B cell (primary cell): Measurements from ENCODE around the gene TRPM4. TPM values are rescaled to one million over a fixed set of nuclear protein-coding genes. Genes with fewer than 3 reads are reported as not detected.
A peak's percentile ranks its signal among the peaks of the same experiment; 100 is the strongest.
"Not testable (repeated sequence)": the region's sequence is repeated elsewhere in the genome, so short reads cannot be mapped to it uniquely, and the experiment has no call there.

Source experiments
- ATAC-seq: fragments of 200-7000 bp; cut with Tn5 transposase; one replicate; pipeline ENCODE4 v1.10.0; 2021; ENCODE audit warnings: low read depth, mild to moderate bottlenecking, moderate number of reproducible peaks, moderate library complexity
- CTCF ChIA-PET: fragments of 350-600 bp; sonication (Branson Sonifier 250); formaldehyde crosslinking; loops from one replicate; lab custom pipeline; 2021; ENCODE audit warnings: antibody characterized with exemption, inconsistent platforms; lab: Charles Lee
- POLR2A ChIA-PET: fragments of 350-600 bp; sonication (Branson Sonifier 250); formaldehyde crosslinking; loops from one replicate; lab custom pipeline; 2021; ENCODE audit warnings: antibody characterized with exemption; lab: Charles Lee
- DNase-seq: peaks from one replicate; pipeline ENCODE4 v3.0.0; 2013
- H2AFZ ChIP-seq: 2 replicates; pipeline ENCODE4 v1.6.1; 2012; ENCODE audit warnings: mild to moderate bottlenecking, low read depth, low read length; ENCODE audit not compliant: insufficient read depth, poor library complexity, severe bottlenecking
- H3K27ac ChIP-seq, 2 donors: 1 replicate in 1 of 2; 2 replicates in 1 of 2; pipeline ENCODE4 v1.5.1; 2012 to 2013; ENCODE audit warnings: low read length in 2 of 2, mild to moderate bottlenecking in 2 of 2, moderate library complexity in 1 of 2
- H3K27me3 ChIP-seq, 4 experiments: fragments of 200-600 bp in 1 of 4; sonication (generic) in 1 of 4; replicated peaks in 1 of 4; 1 replicate in 2 of 4; 2 replicates in 2 of 4; pipeline versions ENCODE4 v1.6.1 to v1.7.0; 2013 to 2016; ENCODE audit warnings: low read length in 3 of 4, mild to moderate bottlenecking in 2 of 4, mixed read lengths in 1 of 4, moderate library complexity in 1 of 4; ENCODE audit not compliant: insufficient read depth in 4 of 4, control insufficient read depth in 3 of 4; ENCODE audit errors: control extremely low read depth in 1 of 4
- H3K36me3 ChIP-seq, 2 experiments: replicated peaks in 1 of 2; 1 replicate in 1 of 2; 2 replicates in 1 of 2; pipeline versions ENCODE4 v1.6.1 to v1.7.1; 2013; ENCODE audit warnings: low read length in 1 of 2; ENCODE audit not compliant: insufficient read depth in 2 of 2, control insufficient read depth in 1 of 2; ENCODE audit errors: control extremely low read depth in 1 of 2, extremely low read depth in 1 of 2
- H3K4me1 ChIP-seq, 2 donors: fragments of 200-600 bp in 1 of 2; sonication (generic) in 1 of 2; 1 replicate in 1 of 2; 2 replicates in 1 of 2; pipeline versions ENCODE4 v1.5.1 to v1.6.1; 2013 to 2017; ENCODE audit warnings: low read length in 2 of 2; ENCODE audit not compliant: control insufficient read depth in 2 of 2, insufficient read depth in 2 of 2
- H3K4me2 ChIP-seq: replicated peaks from 2 replicates; pipeline ENCODE3; 2012; ENCODE audit warnings: mild to moderate bottlenecking, low read depth, low read length; ENCODE audit not compliant: poor library complexity, severe bottlenecking
- H3K4me3 ChIP-seq, 5 experiments: fragments of 200-600 bp in 1 of 5; sonication (generic) in 1 of 5; 1 replicate in 3 of 5; 2 replicates in 2 of 5; pipeline versions ENCODE4 v1.5.1 to v1.7.0; 2011 to 2016; ENCODE audit warnings: low read length in 4 of 5, mild to moderate bottlenecking in 4 of 5, low read depth in 2 of 5, control low read depth in 1 of 5, moderate library complexity in 1 of 5; ENCODE audit not compliant: insufficient read depth in 1 of 5; ENCODE audit errors: control extremely low read depth in 1 of 5, extremely low read depth in 1 of 5
- H3K79me2 ChIP-seq: fragments of 200-600 bp; sonication (generic); one replicate; pipeline ENCODE4 v1.6.0; 2016; ENCODE audit warnings: low read length; ENCODE audit not compliant: control insufficient read depth, insufficient read depth
- H3K9ac ChIP-seq: fragments of 200-600 bp; sonication (generic); 2 replicates; pipeline ENCODE4 v1.6.1; 2017; ENCODE audit warnings: mild to moderate bottlenecking, low read length, moderate library complexity
- H3K9me3 ChIP-seq, 3 donors: one replicate each; pipeline versions ENCODE4 v1.6.1 to v1.7.1; 2013; ENCODE audit warnings: low read length in 2 of 3; ENCODE audit not compliant: control insufficient read depth in 2 of 3, insufficient read depth in 1 of 3; ENCODE audit errors: control extremely low read depth in 1 of 3
- H4K20me1 ChIP-seq: 2 replicates; pipeline ENCODE4 v1.6.0; 2012; ENCODE audit warnings: mild to moderate bottlenecking, low read length; ENCODE audit not compliant: insufficient read depth, control insufficient read depth, poor library complexity, severe bottlenecking
- H3K27ac Mint-ChIP-seq: one replicate; pipeline ENCODE4 v1.8.0; 2021; ENCODE audit warnings: mixed read lengths
- H3K27me3 Mint-ChIP-seq: one replicate; pipeline ENCODE4 v1.8.0; 2021; ENCODE audit warnings: mixed read lengths
- H3K4me1 Mint-ChIP-seq: one replicate; pipeline ENCODE4 v1.8.0; 2021; ENCODE audit warnings: mixed read lengths
- H3K4me3 Mint-ChIP-seq: one replicate; pipeline ENCODE4 v1.8.0; 2021; ENCODE audit warnings: mixed read lengths
- H3K9me3 Mint-ChIP-seq: one replicate; pipeline ENCODE4 v1.8.0; 2022; ENCODE audit warnings: mixed read lengths; ENCODE audit not compliant: insufficient read depth
- CTCF ChIP-seq: fragments of 200-600 bp; IDR thresholded peaks from one replicate; pipeline ENCODE4 v1.8.0; 2022; ENCODE audit warnings: antibody characterized with exemption, mild to moderate bottlenecking
- EZH2 ChIP-seq: IDR thresholded peaks from 2 replicates; pipeline ENCODE4 v1.6.1; 2012; ENCODE audit warnings: borderline replicate concordance, low read depth, mild to moderate bottlenecking, moderate library complexity, low read length; ENCODE audit not compliant: insufficient read depth, poor library complexity, severe bottlenecking
- WGBS: methylation state at CpG from one replicate; pipeline ENCODE4 v1.1.5; 2013; ENCODE audit warnings: missing lambda C conversion rate; ENCODE audit not compliant: insufficient coverage; 5-methylcytosine and 5-hydroxymethylcytosine counted together
- intact Hi-C: fragments of 100-400 bp; cut with micrococcal nuclease; formaldehyde crosslinking; loops from one replicate; pipeline ENCODE4 v1.10.0; 2022
- polyA plus RNA-seq: library from polyadenylated mRNA; depleted of rRNA; stranded (reverse); fragments of >200 nt; gene quantifications from 2 replicates; pipeline ENCODE4 v1.2.3, GENCODE V29; 2012
- total RNA-seq, 2 donors: library from RNA; stranded (reverse); fragments of 120-200 nt in 1 of 2; gene quantifications; 1 replicate in 1 of 2; 2 replicates in 1 of 2; pipeline versions ENCODE4 v1.2.3 to v1.2.4, GENCODE V29; 2013 to 2022

Gene TRPM4
- total and polyA plus RNA-seq, 2 donors (not counting 1 experiment from before 2014, with no cell fraction given) = 0.24 TPM; not detected in 1

GRCh38 chr19:49201042-49201441, 43.5 kb downstream of the TRPM4 start:
- Histone ChIP-seq H3K27ac (no peak overlapping the region), H3K4me1 (no peaks in the 10 kb centered on the region), H3K4me2 (no peak overlapping the region), H3K4me3 (no peak overlapping the region), H3K9me3 (no peaks in the 10 kb centered on the region), H3K79me2 (no peaks in the 10 kb centered on the region), H3K9ac (no peak overlapping the region), H3K27me3 (no peaks in the 10 kb centered on the region), H3K36me3 (no peaks in the 10 kb centered on the region), H2AFZ (no peak overlapping the region), H4K20me1 (no peaks in the 10 kb centered on the region)
- H3K27ac Mint-ChIP-seq = no peak overlapping the region
- no peaks in the 10 kb centered on the region for H3K9me3 Mint-ChIP-seq
- H3K4me3 Mint-ChIP-seq = no peak overlapping the region
- H3K27me3 Mint-ChIP-seq = no peaks in the 10 kb centered on the region
- DNase-seq (no peak), ATAC-seq (no peak)
- ChIA-PET CTCF (interaction anchor here (0.6 to 0.8 kb wide), 3 partner anchors 70 to 140 kb away, joined by 3 to 5 read pairs (median 3); no protein-coding TSS in a partner anchor), POLR2A (interaction anchor here (0.6 kb wide), 1 partner anchor 74 kb away, joined by 7 read pairs; no protein-coding TSS in a partner anchor)
- intact Hi-C loops = loop anchor here (10.0 kb wide), 1 partner anchor 56 kb away; no protein-coding TSS in a partner anchor
- peaks cover 5% of the 10 kb centered on the region for H3K4me1 Mint-ChIP-seq
- WGBS = 91% methylated on average over 6 of the region's 7 CpGs
- TF ChIP-seq EZH2 (no peak), CTCF (no peak)

- peaks cover 7 to 19% of the 10 kb centered on the region in 2 donors for H3K4me1 ChIP-seq
- H3K9ac ChIP-seq = no peak overlapping the region
- intact Hi-C loops = loop anchor here (10.0 kb wide), 1 partner anchor 60 kb away; no protein-coding TSS in a partner anchor
- H3K9me3 ChIP-seq = no peaks in the 10 kb centered on the region
- ChIA-PET CTCF (interaction anchor here (1.3 kb wide), 1 partner anchor 107 kb away, joined by 3 read pairs; no protein-coding TSS in a partner anchor), POLR2A (no interaction called here)
- no peaks in the 10 kb centered on the region for H3K9me3 Mint-ChIP-seq
- no peak for ATAC-seq
- peaks cover 26% of the 10 kb centered on the region for H3K4me1 Mint-ChIP-seq
- no peak overlapping the region for H3K27ac ChIP-seq
- no peak overlapping the region for H3K27ac Mint-ChIP-seq
- no peaks in the 10 kb centered on the region for H4K20me1 ChIP-seq
- TF ChIP-seq CTCF (no peak), EZH2 (no peak)
- H3K79me2 ChIP-seq = no peaks in the 10 kb centered on the region
- no peaks in the 10 kb centered on the region for H3K27me3 Mint-ChIP-seq
- no peak overlapping the region for H2AFZ ChIP-seq
- H3K4me2 ChIP-seq = no peak overlapping the region
- peak; percentile 44 for DNase-seq
- WGBS = 65% methylated on average over 4 of the region's 7 CpGs
- peak overlapping the region; percentile 21 for H3K4me3 Mint-ChIP-seq
- H3K36me3 ChIP-seq = no peaks in the 10 kb centered on the region
- no peaks in the 10 kb centered on the region for H3K27me3 ChIP-seq
- H3K4me3 ChIP-seq = no peak overlapping the region
Observed at GRCh38 chr19:49205114-49205513, 47.5 kb downstream of the TRPM4 start.

DNA sequence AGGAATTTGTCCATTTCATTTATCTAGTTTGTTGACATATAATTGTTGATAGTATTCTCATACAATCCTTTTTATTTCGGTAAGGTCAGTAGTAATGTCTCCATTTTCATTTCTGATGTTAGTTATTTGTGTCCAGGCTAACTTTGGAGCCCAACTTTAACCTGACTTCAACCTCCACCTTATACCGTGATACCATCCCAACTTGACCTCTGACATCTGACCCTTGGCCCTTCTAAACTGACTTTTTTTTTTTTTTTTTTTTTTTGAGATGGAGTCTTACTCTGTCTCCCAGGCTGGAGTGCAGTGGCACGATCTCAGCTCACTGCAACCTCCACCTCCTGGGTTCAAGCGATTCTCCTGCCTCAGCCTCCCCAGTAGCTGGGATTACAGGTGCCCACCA, 51.9 kb downstream of the TRPM4 start:
- H3K9me3 Mint-ChIP-seq, H3K4me3 ChIP-seq, H3K36me3 ChIP-seq, H3K9me3 ChIP-seq, H3K4me2 ChIP-seq, H3K27ac ChIP-seq, ATAC-seq, H4K20me1 ChIP-seq, H2AFZ ChIP-seq, H3K4me3 Mint-ChIP-seq, POLR2A ChIA-PET, H3K27me3 ChIP-seq, DNase-seq, H3K9ac ChIP-seq, H3K79me2 ChIP-seq, H3K27me3 Mint-ChIP-seq: not testable (repeated sequence)
- peaks cover 12 to 37% of the 10 kb centered on the region in 2 donors for H3K4me1 ChIP-seq
- CTCF ChIA-PET = interaction anchor here (1.2 to 4.9 kb wide), 5 partner anchors 11 to 135 kb away, joined by 3 to 89 read pairs (median 7); no protein-coding TSS in a partner anchor
- peaks cover 39% of the 10 kb centered on the region for H3K4me1 Mint-ChIP-seq
- no CpG with 5 or more reads among the region's 4 CpGs for WGBS
- peak overlapping the region; percentile 59 for H3K27ac Mint-ChIP-seq
- intact Hi-C loops = loop anchor here (2.0 to 10.0 kb wide), 2 partner anchors 65 to 217 kb away; partner anchors contain the start of genes GYS1 and RUVBL2
